ENCODE measurements around the gene CCDC187. TPM values are rescaled to one million over a fixed set of nuclear protein-coding genes. Genes with fewer than 3 reads are reported as not detected.
A peak's percentile ranks its signal among the peaks of the same experiment; 100 is the strongest.

Gene CCDC187
- total and polyA plus RNA-seq, 5 donors: not detected

DNA sequence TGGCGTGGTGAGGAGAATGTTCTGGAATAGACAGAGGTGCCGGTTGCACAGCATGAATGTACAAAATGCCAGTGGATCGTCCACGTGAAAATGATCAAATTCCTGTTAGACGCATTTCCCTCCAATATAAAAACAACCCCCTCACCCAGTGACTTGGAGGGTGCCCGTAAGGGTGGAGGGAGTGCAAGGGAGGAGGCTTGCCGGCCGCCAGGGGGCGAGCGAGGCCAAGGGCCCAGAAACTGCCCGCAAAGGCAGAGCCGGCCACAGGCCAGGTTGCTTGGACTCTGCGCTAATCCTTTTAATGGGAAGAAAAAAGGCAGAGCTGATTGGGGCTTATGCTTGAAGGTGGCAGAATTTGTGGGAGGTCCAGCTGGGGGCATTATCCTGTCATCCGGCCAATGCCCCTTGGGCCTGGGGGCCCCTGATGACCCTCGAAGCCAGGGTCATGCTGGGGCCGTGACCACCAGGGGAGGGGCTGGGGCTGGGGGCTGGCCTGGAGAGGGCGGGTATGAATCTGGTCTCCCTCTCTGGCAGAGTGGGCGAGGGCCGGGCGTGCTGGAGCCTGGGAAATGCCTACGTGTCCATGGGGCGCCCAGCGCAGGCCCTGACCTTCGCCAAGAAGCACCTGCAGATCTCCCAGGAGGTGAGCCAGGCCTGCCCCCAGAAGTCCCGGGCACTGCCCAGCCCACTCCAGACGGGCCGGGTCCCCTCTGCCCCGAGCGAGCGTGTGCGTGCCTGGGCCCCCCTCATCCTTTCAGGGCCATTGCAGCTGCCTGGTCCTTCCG is 35.5 kb upstream of the CCDC187 start:
- H3K4me3 ChIP-seq (ENCODE audit: low read length): no peak overlapping the region
- intact Hi-C loops (cut with DNase I): no loop called here
- peak; percentile 79 to 93 (median 91) for DNase-seq

GRCh38 chr9:136338511-136338910 is 34.6 kb upstream of the CCDC187 start:
- no peaks in the 10 kb centered on the region for H3K4me1 ChIP-seq (ENCODE audit: control insufficient read depth, insufficient read depth, low read length)
- H3K9me3 ChIP-seq (ENCODE audit: control insufficient read depth, low read length): no peaks in the 10 kb centered on the region
- H3K27me3 ChIP-seq (ENCODE audit: control insufficient read depth, insufficient read depth): no peaks in the 10 kb centered on the region
- H3K27ac ChIP-seq (ENCODE audit: low read length): no peak overlapping the region
- WGBS: 94% methylated on average over 25 of the region's 25 CpGs
- intact Hi-C loops (cut with DNase I): no loop called here
- ATAC-seq (no peak), DNase-seq (peak in 2 of 3 donors; percentile 48 to 49)
- no peak overlapping the region for H3K4me3 ChIP-seq (ENCODE audit: low read length)

More for the DNA sequence above, 35.5 kb upstream of the CCDC187 start:
- Histone ChIP-seq H3K4me1 (ENCODE audit: control insufficient read depth, insufficient read depth, low read length) (no peaks in the 10 kb centered on the region), H3K27ac (ENCODE audit: low read length) (no peak overlapping the region), H3K9me3 (ENCODE audit: control insufficient read depth, low read length) (no peaks in the 10 kb centered on the region), H3K27me3 (ENCODE audit: control insufficient read depth, insufficient read depth) (no peaks in the 10 kb centered on the region)
- WGBS: 69% methylated on average over 32 of the region's 32 CpGs
- no peak for ATAC-seq

DNA sequence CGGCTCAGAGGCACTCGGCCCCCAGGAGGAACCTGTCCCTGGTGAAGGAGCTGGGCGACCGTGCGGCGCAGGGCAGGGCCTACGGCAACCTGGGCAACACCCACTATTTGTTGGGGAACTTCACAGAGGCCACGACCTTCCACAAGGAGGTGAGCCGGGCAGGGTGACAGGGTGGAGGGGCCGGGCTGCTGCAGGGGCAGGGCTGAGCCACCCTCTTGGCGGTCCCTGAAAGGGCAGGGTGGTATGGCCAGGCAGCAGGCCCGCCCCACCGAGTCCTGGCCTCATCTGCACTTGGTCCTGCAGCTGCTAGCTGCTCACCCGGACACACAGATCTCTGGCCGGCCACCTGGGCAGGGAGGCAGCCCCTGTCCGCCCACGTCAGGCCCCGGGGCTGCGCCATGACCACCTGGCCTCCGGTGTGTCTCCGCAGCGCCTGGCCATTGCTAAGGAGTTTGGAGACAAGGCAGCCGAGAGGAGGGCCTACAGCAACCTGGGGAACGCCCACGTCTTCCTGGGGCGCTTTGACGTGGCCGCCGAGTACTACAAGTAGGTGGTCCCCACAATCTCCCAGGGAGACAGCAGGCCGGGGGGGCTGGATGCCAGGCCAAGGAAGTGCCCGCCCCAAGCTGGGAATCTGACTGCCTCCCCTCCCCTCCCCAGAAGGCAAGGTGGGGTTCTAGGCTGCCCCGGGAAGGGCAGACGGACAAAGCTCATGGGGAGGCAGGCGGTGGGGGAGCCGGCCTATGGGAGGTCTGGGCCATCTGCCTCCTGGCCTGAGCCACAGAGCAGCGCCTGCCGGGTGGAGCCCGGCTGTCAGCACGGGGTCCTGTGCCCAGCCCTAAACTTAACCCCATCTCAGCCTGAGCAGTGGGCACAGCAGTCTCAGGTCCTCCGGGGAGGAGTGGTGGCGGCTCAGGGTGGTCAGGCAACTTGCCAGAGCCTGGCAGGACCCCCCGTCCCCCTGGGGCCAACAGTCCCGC is 33.8 kb upstream of the CCDC187 start:
- WGBS: 81% methylated on average over 43 of the region's 43 CpGs
- Histone ChIP-seq H3K4me3 (ENCODE audit: low read length) (no peak overlapping the region), H3K27ac (ENCODE audit: low read length) (no peak overlapping the region), H3K27me3 (ENCODE audit: control insufficient read depth, insufficient read depth) (no peaks in the 10 kb centered on the region), H3K4me1 (ENCODE audit: control insufficient read depth, insufficient read depth, low read length) (no peaks in the 10 kb centered on the region), H3K9me3 (ENCODE audit: control insufficient read depth, low read length) (no peaks in the 10 kb centered on the region)
- intact Hi-C loops (cut with DNase I): no loop called here
- DNase-seq (peak in 2 of 3 donors; percentile 57 to 69), ATAC-seq (no peak)

- no peak overlapping the region for H3K4me3 ChIP-seq (ENCODE audit: low read length)
- H3K27ac ChIP-seq (ENCODE audit: low read length): no peak overlapping the region
- DNase-seq: peak in 1 of 3 donors; percentile 45
- H3K4me1 ChIP-seq (ENCODE audit: control insufficient read depth, insufficient read depth, low read length): no peaks in the 10 kb centered on the region
- no peak for ATAC-seq
- WGBS: 91% methylated on average over 23 of the region's 23 CpGs
- H3K27me3 ChIP-seq (ENCODE audit: control insufficient read depth, insufficient read depth): no peaks in the 10 kb centered on the region
- intact Hi-C loops (cut with DNase I): no loop called here
- H3K9me3 ChIP-seq (ENCODE audit: control insufficient read depth, low read length): no peaks in the 10 kb centered on the region
Observed at GRCh38 chr9:136336881-136337280, 33.0 kb upstream of the CCDC187 start.

- ATAC-seq: peak; percentile 4 to 24
- peak; percentile 74 to 84 (median 83) for DNase-seq
- no peak overlapping the region for H3K4me3 ChIP-seq (ENCODE audit: low read length)
- H3K27ac ChIP-seq (ENCODE audit: low read length): no peak overlapping the region
- H3K27me3 ChIP-seq (ENCODE audit: control insufficient read depth, insufficient read depth): no peaks in the 10 kb centered on the region
- H3K9me3 ChIP-seq (ENCODE audit: control insufficient read depth, low read length): no peaks in the 10 kb centered on the region
- no peaks in the 10 kb centered on the region for H3K4me1 ChIP-seq (ENCODE audit: control insufficient read depth, insufficient read depth, low read length)
- WGBS: 66% methylated on average over 30 of the region's 30 CpGs
- intact Hi-C loops (cut with DNase I): no loop called here
Observed at GRCh38 chr9:136336156-136336870, 32.4 kb upstream of the CCDC187 start.

DNA sequence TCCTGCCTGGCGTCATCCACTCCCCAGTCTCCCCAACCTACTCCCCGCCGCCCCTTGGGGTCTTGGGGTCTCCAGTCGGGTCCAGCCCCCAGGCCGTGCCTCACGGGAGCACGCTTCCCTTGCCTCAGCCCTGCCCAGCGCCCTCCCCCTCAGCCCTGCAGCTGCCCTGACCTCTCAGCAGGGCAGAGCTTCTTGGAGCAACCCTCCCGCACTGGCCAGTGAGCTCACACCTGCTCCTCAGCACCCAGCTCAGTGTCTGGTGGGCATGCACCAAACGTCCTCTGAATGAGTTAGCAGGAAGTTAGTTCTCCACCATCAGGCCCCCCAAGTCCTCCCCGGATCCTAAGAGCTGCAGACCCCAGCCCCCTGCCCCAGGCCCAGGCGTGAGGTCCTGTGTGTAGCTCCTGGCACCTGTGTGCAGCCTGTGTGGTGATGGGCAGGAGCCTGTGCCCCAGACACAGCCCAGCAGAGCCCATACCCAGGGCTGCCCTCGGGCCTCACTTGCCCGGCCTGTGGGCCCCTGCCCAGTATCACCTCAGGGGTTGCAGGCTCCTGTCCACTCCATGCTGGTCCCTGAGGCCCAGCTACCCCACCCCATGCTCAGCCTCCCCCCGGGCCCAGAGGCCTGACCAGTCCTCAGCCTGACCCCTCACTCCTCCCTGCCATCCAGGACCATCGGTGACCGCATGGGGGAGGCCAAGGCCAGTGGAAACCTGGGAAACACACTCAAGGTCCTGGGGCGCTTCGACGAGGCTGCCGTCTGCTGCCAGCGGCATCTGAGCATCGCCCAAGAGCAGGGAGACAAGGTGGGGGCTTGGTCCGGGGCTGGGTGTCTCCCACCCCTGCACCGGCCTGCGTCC is 31.6 kb upstream of the CCDC187 start:
- no peak overlapping the region for H3K4me3 ChIP-seq (ENCODE audit: low read length)
- peak in 2 of 3 donors; percentile 56 to 80 for DNase-seq
- no peaks in the 10 kb centered on the region for H3K4me1 ChIP-seq (ENCODE audit: control insufficient read depth, insufficient read depth, low read length)
- ATAC-seq: peak in 1 of 2 donors; percentile 0
- no peaks in the 10 kb centered on the region for H3K27me3 ChIP-seq (ENCODE audit: control insufficient read depth, insufficient read depth)
- no peaks in the 10 kb centered on the region for H3K9me3 ChIP-seq (ENCODE audit: control insufficient read depth, low read length)
- 79% methylated on average over 26 of the region's 26 CpGs for WGBS
- intact Hi-C loops (cut with DNase I): no loop called here
- no peak overlapping the region for H3K27ac ChIP-seq (ENCODE audit: low read length)

GRCh38 chr9:136334541-136334940 is 30.6 kb upstream of the CCDC187 start:
- 96% methylated on average over 21 of the region's 21 CpGs for WGBS
- Histone ChIP-seq H3K27ac (ENCODE audit: low read length) (no peak overlapping the region), H3K4me3 (ENCODE audit: low read length) (no peak overlapping the region), H3K4me1 (ENCODE audit: control insufficient read depth, insufficient read depth, low read length) (no peaks in the 10 kb centered on the region), H3K9me3 (ENCODE audit: control insufficient read depth, low read length) (no peaks in the 10 kb centered on the region), H3K27me3 (ENCODE audit: control insufficient read depth, insufficient read depth) (no peaks in the 10 kb centered on the region)
- DNase-seq (peak in 2 of 3 donors; percentile 63), ATAC-seq (no peak)
- intact Hi-C loops (cut with DNase I): no loop called here

DNA sequence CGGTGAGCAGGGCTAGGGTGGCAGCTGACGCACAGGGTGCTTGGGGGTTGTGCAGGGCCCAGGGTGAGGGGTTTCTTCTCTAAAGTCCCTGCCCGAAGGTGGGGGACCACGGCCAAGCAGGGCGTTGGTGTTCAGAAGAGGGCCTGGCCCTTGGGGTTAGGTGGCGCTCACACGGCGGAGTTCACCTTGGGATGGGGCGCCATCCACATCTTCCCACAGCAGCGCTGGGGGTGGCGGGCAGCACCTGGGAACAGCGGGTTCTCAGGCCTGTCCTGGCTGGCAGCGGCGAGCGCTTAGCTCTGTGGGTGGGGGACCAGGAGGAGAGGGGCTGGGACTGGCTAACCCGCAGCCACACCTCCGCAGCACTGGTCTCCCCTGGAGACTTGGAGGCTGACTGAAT is 29.6 kb upstream of the CCDC187 start:
- peak; percentile 10 to 56 (median 48) for DNase-seq
- intact Hi-C loops (cut with DNase I): no loop called here

GRCh38 chr9:136333045-136333444 is 29.2 kb upstream of the CCDC187 start:
- no peaks in the 10 kb centered on the region for H3K27me3 ChIP-seq (ENCODE audit: control insufficient read depth, insufficient read depth)
- intact Hi-C loops (cut with DNase I): no loop called here
- 91% methylated on average over 12 of the region's 12 CpGs for WGBS
- DNase-seq (peak in 2 of 3 donors; percentile 6 to 28), ATAC-seq (no peak)
- H3K9me3 ChIP-seq (ENCODE audit: control insufficient read depth, low read length): no peaks in the 10 kb centered on the region
- H3K27ac ChIP-seq (ENCODE audit: low read length): no peak overlapping the region
- H3K4me3 ChIP-seq (ENCODE audit: low read length): no peak overlapping the region
- peaks cover 4% of the 10 kb centered on the region for H3K4me1 ChIP-seq (ENCODE audit: control insufficient read depth, insufficient read depth, low read length)

More for the DNA sequence above, 29.6 kb upstream of the CCDC187 start:
- H3K9me3 ChIP-seq (ENCODE audit: control insufficient read depth, low read length): no peaks in the 10 kb centered on the region
- H3K27me3 ChIP-seq (ENCODE audit: control insufficient read depth, insufficient read depth): no peaks in the 10 kb centered on the region
- 95% methylated on average over 17 of the region's 17 CpGs for WGBS
- no peak overlapping the region for H3K27ac ChIP-seq (ENCODE audit: low read length)
- no peak for ATAC-seq
- no peak overlapping the region for H3K4me3 ChIP-seq (ENCODE audit: low read length)
- H3K4me1 ChIP-seq (ENCODE audit: control insufficient read depth, insufficient read depth, low read length): peaks cover 3% of the 10 kb centered on the region

- Histone ChIP-seq H3K27me3 (ENCODE audit: control insufficient read depth, insufficient read depth) (no peaks in the 10 kb centered on the region), H3K4me3 (ENCODE audit: low read length) (no peak overlapping the region), H3K27ac (ENCODE audit: low read length) (no peak overlapping the region), H3K4me1 (ENCODE audit: control insufficient read depth, insufficient read depth, low read length) (peaks cover 4% of the 10 kb centered on the region), H3K9me3 (ENCODE audit: control insufficient read depth, low read length) (no peaks in the 10 kb centered on the region)
- DNase-seq (peak; percentile 18 to 58 (median 32)), ATAC-seq (no peak)
- intact Hi-C loops (cut with DNase I): no loop called here
- 78% methylated on average over 11 of the region's 11 CpGs for WGBS
Observed at GRCh38 chr9:136332482-136332983, 28.6 kb upstream of the CCDC187 start.
